DMS 273 (cell line): ENCODE results near the gene PCGF5.
"Not testable (repeated sequence)": the region's sequence is repeated elsewhere in the genome, so short reads cannot be mapped to it uniquely, and the experiment has no call there.

Source experiments
- DNase-seq: peaks from one replicate; lab custom pipeline; 2025; ENCODE audit not compliant: unreplicated experiment; lab: John Stamatoyannopoulos, UW

The PCGF5 gene

GRCh38 chr10:91208642-91209041, 11.8 kb upstream of the PCGF5 start:
- no peak for DNase-seq

- no peak for DNase-seq
Observed at GRCh38 chr10:91210014-91210413, 10.4 kb upstream of the PCGF5 start.

GRCh38 chr10:91210435-91210834, 10.0 kb upstream of the PCGF5 start:
- peak; percentile 29 for DNase-seq

- no peak for DNase-seq
Observed at GRCh38 chr10:91211675-91212074, 8.8 kb upstream of the PCGF5 start.

- no peak for DNase-seq
Observed at GRCh38 chr10:91214911-91215310, 5.6 kb upstream of the PCGF5 start.

GRCh38 chr10:91215384-91215783, 5.1 kb upstream of the PCGF5 start:
- no peak for DNase-seq

- no peak for DNase-seq
Observed at GRCh38 chr10:91219371-91220193, 881 bp upstream of the PCGF5 start.

- DNase-seq: peak; percentile 49
Observed at GRCh38 chr10:91220954-91221675, 652 bp downstream of the PCGF5 start.

- DNase-seq: no peak
Observed at GRCh38 chr10:91226093-91226492, 5.6 kb downstream of the PCGF5 start.

- no peak for DNase-seq
Observed at GRCh38 chr10:91227576-91227975, 7.1 kb downstream of the PCGF5 start.

GRCh38 chr10:91229683-91230082, 9.2 kb downstream of the PCGF5 start:
- no peak for DNase-seq

GRCh38 chr10:91238191-91238590, 17.7 kb downstream of the PCGF5 start:
- DNase-seq: no peak

- no peak for DNase-seq
Observed at GRCh38 chr10:91239789-91240188, 19.3 kb downstream of the PCGF5 start.

- no peak for DNase-seq
Observed at GRCh38 chr10:91242940-91243339, 22.5 kb downstream of the PCGF5 start.

GRCh38 chr10:91247360-91248111, 27.1 kb downstream of the PCGF5 start:
- no peak for DNase-seq

GRCh38 chr10:91249700-91250099, 29.2 kb downstream of the PCGF5 start:
- DNase-seq: no peak

GRCh38 chr10:91250341-91250740, 29.9 kb downstream of the PCGF5 start:
- DNase-seq: no peak

GRCh38 chr10:91251430-91252056, 31.1 kb downstream of the PCGF5 start:
- DNase-seq: peak; percentile 72

- DNase-seq: no peak
Observed at GRCh38 chr10:91253300-91253699, 32.8 kb downstream of the PCGF5 start.

GRCh38 chr10:91257310-91257709, 36.8 kb downstream of the PCGF5 start:
- DNase-seq: no peak

GRCh38 chr10:91260417-91260816, 40.0 kb downstream of the PCGF5 start:
- DNase-seq: not testable (repeated sequence)
